ENCODE results near the gene USH1C. TPM values are rescaled to one million over a fixed set of nuclear protein-coding genes. Genes with fewer than 3 reads are reported as not detected.

Gene USH1C
- total and polyA plus RNA-seq, 4 donors: 0.10 to 0.55 (median 0.13) TPM

DNA sequence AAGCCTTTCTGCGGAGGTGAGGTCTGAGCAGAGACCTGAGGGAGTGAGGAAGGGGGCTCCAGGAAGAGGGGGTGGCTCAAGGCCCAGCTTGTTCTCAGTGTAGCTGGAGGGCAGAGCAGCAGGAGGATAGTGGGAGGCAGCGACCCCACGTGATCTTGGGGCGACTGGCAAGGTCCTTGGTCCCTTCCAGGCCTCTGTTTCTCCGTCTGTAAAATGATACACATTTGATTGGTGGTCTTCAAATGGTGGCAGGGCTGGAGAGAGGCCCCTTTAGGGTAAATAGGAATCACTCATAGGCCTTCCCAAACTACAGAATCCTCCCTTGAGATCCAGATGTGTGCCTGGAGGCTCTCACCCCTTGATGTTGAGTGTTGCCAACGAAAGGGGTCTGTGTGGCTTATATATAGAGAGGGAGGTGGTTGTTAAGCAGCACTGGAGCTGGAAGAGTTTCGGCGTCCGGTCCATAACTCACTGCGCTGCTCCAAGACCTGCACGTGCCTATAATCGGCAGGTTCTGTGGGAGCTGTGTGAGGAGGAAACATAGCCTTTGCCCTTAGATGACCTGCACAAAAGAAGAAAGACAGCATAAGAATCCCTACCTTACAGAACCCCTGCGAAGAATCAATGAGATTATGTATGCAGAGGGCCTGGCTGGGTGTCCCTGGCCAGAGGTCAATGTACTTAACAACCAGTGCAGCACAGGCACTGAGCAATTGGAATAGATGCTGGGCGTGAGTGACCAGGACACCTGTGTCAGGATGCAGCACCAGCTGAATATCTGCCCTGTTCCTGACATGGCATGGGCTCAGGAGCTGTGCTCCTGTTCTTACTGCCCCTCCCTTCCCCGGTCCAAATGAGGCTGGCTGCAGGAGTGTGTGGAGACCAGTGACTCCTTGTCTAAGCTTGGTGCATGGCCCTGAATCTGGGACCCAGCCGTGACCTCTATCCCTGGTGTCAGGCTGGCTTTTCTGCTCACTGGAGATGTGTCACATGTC is 31.5 kb upstream of the USH1C start:
- WGBS, 2 donors: 90 to 93% methylated on average over 16 of the region's 16 CpGs
- no peak overlapping the region for H3K9ac ChIP-seq (ENCODE audit: insufficient read depth in 1 of 2, low read length in 2 of 2)
- H3K4me3 ChIP-seq: no peak overlapping the region
- H3K27ac ChIP-seq (ENCODE audit: low read depth in 1 of 2, low read length in 1 of 2): no peak overlapping the region
- no peaks in the 10 kb centered on the region for H3K36me3 ChIP-seq (ENCODE audit: control insufficient read depth in 4 of 4, insufficient read depth in 4 of 4, low read length in 4 of 4)
- peaks cover 0 to 1% (median 0%) of the 10 kb centered on the region in 3 donors for H3K27me3 ChIP-seq (ENCODE audit: control insufficient read depth in 3 of 3, insufficient read depth in 3 of 3, low read length in 2 of 3)
- no peak for ATAC-seq (ENCODE audit: insufficient read depth, low FRiP score)
- H3K9me3 ChIP-seq (ENCODE audit: control insufficient read depth in 4 of 4, insufficient read depth in 3 of 4, low read length in 3 of 4): peaks cover 0 to 1% (median 0%) of the 10 kb centered on the region in 4 donors
- no peaks in the 10 kb centered on the region for H3K4me1 ChIP-seq (ENCODE audit: control insufficient read depth in 5 of 5, insufficient read depth in 5 of 5, low read length in 5 of 5)
- TF ChIP-seq, protein P1, sequence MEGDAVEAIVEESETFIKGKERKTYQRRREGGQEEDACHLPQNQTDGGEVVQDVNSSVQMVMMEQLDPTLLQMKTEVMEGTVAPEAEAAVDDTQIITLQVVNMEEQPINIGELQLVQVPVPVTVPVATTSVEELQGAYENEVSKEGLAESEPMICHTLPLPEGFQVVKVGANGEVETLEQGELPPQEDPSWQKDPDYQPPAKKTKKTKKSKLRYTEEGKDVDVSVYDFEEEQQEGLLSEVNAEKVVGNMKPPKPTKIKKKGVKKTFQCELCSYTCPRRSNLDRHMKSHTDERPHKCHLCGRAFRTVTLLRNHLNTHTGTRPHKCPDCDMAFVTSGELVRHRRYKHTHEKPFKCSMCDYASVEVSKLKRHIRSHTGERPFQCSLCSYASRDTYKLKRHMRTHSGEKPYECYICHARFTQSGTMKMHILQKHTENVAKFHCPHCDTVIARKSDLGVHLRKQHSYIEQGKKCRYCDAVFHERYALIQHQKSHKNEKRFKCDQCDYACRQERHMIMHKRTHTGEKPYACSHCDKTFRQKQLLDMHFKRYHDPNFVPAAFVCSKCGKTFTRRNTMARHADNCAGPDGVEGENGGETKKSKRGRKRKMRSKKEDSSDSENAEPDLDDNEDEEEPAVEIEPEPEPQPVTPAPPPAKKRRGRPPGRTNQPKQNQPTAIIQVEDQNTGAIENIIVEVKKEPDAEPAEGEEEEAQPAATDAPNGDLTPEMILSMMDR (IDR thresholded peaks at IDR 0.05; ENCODE audit: control extremely low read depth, extremely low read depth): no peak
- DNase-seq: no peak

DNA sequence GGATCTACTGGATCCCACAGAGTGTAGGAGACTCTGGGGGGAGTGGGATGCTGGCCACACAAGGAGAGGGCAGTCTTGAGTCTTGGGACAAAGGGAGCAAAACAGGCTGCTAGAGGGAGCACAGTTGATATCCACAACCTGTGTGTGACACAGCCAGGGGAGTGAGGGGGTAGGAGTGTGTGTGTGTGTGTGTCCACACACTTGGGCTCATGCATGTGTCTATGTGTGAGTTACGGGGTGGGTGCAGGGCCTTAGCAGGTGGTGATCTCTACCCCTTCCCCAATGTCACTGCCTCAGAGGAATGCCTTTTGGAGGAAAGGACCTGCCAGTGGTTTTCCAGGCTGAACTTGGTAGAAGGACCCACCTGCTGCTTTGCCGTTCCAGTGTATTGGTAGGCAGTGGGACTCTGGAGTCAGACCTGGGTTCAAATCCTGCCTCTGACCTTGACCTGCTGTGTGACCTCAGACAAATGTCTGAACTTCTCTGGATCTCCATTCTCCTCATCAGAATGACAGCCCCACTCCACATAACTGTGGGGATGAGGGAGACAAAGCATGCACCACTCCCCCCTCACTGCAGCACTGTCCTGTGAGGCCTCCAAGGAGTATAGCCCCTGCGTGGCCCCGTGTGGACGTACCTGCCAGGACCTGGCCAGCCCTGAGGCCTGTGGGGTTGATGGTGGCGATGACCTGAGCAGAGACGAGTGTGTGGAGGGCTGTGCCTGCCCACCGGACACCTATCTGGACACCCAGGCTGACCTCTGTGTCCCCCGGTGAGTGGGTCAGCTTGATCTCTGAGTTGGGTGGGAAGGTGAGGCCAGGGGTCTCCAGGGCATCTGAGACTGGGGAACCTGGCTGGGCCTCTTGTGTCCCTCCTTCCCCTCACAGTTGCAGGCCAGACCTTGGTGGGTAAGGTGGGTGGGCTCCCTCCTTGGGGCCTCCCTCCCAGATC is 30.2 kb upstream of the USH1C start:
- DNase-seq (no peak), ATAC-seq (ENCODE audit: insufficient read depth, low FRiP score) (no peak)
- Histone ChIP-seq H3K4me3 (no peak overlapping the region), H3K9me3 (ENCODE audit: control insufficient read depth in 4 of 4, insufficient read depth in 3 of 4, low read length in 3 of 4) (peaks cover 0 to 1% (median 0%) of the 10 kb centered on the region in 4 donors), H3K27me3 (ENCODE audit: control insufficient read depth in 3 of 3, insufficient read depth in 3 of 3, low read length in 2 of 3) (peaks cover 0 to 2% (median 0%) of the 10 kb centered on the region in 3 donors), H3K36me3 (ENCODE audit: control insufficient read depth in 4 of 4, insufficient read depth in 4 of 4, low read length in 4 of 4) (no peaks in the 10 kb centered on the region), H3K4me1 (ENCODE audit: control insufficient read depth in 5 of 5, insufficient read depth in 5 of 5, low read length in 5 of 5) (no peaks in the 10 kb centered on the region), H3K9ac (ENCODE audit: insufficient read depth in 1 of 2, low read length in 2 of 2) (no peak overlapping the region), H3K27ac (ENCODE audit: low read depth in 1 of 2, low read length in 1 of 2) (no peak overlapping the region)
- WGBS, 2 donors: 93 to 96% methylated on average over 9 of the region's 9 CpGs
- TF ChIP-seq, protein P1 (IDR thresholded peaks at IDR 0.05; ENCODE audit: control extremely low read depth, extremely low read depth): no peak

DNA sequence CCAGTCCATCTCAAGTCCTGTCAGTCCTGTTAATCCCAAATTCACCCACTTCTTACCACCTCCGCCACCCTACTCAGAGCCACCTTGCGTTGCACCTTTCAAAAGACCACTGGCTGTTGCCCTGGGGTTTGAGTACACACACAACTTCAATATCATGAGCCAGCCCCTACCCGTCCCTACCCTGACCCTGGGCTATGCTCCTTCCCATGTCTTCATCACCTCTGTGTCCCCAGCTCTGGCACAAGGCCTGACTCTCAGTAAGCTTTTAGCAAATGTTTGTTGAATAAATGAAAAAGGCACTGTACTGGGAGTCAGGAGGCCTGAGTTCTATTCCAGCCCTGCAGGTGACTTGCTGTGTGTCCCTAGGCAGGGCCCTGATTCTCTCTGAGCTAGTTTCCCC is 29.3 kb upstream of the USH1C start:
- H3K27ac ChIP-seq (ENCODE audit: low read depth in 1 of 2, low read length in 1 of 2): no peak overlapping the region
- TF ChIP-seq, protein P1 (IDR thresholded peaks at IDR 0.05; ENCODE audit: control extremely low read depth, extremely low read depth): no peak
- peaks cover 0 to 2% (median 0%) of the 10 kb centered on the region in 3 donors for H3K27me3 ChIP-seq (ENCODE audit: control insufficient read depth in 3 of 3, insufficient read depth in 3 of 3, low read length in 2 of 3)
- H3K4me3 ChIP-seq: no peak overlapping the region
- peaks cover 0 to 1% (median 0%) of the 10 kb centered on the region in 4 donors for H3K9me3 ChIP-seq (ENCODE audit: control insufficient read depth in 4 of 4, insufficient read depth in 3 of 4, low read length in 3 of 4)
- 93 to 96% methylated on average over 3 of the region's 3 CpGs for WGBS, 2 donors
- ATAC-seq (ENCODE audit: insufficient read depth, low FRiP score): no peak
- DNase-seq: no peak
- H3K9ac ChIP-seq (ENCODE audit: insufficient read depth in 1 of 2, low read length in 2 of 2): no peak overlapping the region
- H3K4me1 ChIP-seq (ENCODE audit: control insufficient read depth in 5 of 5, insufficient read depth in 5 of 5, low read length in 5 of 5): no peaks in the 10 kb centered on the region
- H3K36me3 ChIP-seq (ENCODE audit: control insufficient read depth in 4 of 4, insufficient read depth in 4 of 4, low read length in 4 of 4): no peaks in the 10 kb centered on the region

All from lung (tissue), 12 donors.